Measurements from ENCODE around the gene NDUFB2.
"Not testable (repeated sequence)": the region's sequence is repeated elsewhere in the genome, so short reads cannot be mapped to it uniquely, and the experiment has no call there.

Gene NDUFB2

GRCh38 chr7:140691376-140692045, 5.0 kb upstream of the NDUFB2 start:
- no peak for DNase-seq

GRCh38 chr7:140693849-140694248, 2.7 kb upstream of the NDUFB2 start:
- not testable (repeated sequence) for DNase-seq

- DNase-seq = no peak
Measured at GRCh38 chr7:140694592-140694991, 1.9 kb upstream of the NDUFB2 start.

DNA sequence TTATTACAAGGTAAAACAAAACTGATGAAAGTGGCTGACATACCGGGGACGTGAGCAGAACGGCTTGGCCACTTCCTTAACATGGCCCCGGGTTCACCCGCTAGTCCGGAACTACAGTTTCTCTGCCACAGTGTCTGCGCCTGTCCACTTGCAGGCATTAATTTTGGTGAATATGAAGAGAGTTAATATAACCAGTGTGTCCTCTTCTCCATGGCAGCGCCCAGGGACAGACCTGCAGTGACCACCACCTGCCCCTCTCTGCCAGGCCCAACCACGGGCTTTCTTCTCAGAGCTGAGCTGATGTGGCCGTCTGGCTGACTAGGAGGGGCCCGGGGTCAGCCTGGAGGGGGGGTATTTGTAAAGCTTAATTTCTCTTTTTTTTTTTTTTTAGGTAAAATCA, 1.1 kb upstream of the NDUFB2 start:
- DNase-seq = no peak

DNA sequence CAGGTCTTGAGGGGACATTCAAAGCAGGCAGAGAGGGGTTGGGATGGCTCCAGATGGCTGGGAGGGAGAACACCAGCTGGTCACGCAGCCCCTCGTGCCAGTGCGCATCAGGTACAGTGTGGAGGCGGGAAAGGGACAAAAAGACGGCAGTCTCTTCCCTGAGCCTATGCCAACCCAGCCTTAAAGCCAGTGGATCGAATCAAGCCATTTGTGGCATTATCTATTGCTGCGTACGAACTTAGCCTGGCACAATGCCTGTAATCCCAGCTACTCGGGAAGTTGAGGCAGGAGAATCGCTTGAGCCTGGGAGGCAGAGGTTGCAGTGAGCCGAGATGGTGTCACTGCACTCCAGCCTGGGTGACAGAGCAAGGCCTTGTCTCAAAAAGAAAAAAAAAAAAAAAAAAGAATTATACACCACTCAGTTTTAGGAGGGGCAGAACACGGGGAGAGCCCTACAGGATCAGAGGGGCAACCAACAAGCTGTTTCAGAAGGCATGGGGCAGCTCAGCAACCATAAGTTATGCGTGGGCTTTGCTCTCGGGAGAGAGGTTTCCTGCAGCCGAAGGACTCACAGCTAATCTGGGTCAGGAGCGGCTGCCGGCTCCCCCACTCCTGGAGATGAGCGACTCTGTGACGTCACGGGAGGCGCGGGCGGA, 356 bp upstream of the NDUFB2 start:
- peak; percentile 94 for DNase-seq

DNA sequence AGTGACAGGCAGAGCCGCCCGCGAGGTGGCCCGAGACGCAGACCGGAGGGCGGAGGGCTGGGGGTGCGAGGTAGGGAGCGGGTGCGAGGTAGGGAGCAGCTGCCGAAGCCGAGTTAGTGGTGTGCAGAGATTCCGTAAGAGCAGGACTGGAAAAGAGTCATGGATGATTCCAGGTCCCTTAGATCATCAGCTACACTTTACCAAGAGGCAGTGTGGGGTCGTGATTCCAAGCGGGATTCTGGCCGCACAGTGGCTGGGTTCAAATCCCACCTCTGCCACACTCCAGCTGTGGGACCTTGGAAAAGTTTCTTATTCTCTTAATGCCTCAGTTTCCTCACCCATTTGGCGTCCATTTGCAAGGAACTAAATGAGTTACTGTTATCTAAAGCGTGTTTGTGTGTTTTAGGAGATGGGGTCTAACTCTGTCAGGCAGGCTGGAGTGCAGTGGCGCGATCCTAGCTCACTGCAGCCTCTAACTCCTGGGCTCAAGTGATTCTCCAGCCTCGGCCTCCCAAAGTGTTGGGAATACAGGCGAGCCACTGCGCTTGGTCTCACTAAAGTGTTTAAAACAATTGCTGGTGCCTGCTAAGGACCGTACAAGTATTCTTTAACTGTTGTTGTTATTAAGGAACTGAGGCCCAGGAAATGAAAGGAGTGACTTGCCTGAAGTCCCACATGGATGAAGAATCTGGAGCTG, 1.1 kb downstream of the NDUFB2 start:
- no peak for DNase-seq

DNA sequence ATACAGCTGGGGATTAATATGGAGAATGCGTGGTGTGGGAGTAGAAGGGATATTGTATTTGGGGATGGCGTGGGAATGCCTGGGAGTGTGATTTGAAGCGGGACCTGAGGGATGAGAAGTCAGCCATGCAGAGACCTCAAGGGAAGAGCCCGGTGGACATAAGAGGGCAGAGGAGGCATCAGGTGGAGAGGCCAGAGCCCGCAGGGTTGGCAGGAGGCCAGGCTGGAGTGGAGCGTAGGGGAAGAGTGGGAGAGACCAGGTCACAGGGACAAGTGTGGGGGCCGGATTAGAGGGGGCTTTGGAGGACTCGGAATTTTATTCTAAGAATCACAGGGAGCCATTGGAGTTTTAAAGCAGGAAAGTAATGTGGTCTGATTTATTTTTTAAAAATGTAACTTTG, 2.0 kb downstream of the NDUFB2 start:
- no peak for DNase-seq

DNA sequence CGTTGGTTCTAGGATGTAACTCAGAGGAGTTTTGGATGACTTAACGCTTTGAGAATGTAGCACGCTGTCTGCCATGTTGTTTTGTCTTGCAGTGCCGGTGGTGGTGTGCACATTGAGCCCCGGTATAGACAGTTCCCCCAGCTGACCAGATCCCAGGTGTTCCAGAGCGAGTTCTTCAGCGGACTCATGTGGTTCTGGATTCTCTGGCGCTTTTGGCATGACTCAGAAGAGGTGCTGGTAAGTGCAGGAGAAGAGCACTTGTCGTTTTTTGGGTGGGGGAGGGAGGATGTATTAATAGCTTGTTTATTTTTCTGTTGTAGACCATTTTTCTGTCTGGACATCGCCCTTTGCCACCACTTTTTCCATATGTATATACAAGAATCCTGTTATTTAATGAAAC, 6.3 kb downstream of the NDUFB2 start:
- no peak for DNase-seq

DNA sequence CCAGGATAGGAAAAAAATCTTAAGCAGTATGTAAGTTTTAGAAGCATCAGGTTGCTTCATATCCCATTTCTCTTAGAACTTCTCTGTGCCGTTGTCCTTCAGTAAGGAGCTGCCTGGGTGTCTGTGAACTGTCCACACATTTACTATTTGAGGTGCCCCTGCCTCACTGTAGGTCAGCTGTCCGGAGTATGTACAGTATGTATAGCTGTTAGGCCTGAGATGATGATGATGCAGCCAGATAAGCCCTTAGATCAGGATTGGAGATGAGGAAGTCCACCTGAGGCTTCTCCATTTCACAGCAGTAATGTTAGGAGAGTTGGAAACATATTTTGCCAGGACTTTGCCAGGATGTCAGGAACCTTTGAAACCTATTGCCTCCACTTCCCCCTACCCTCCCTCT, 7.7 kb downstream of the NDUFB2 start:
- DNase-seq = no peak

DNA sequence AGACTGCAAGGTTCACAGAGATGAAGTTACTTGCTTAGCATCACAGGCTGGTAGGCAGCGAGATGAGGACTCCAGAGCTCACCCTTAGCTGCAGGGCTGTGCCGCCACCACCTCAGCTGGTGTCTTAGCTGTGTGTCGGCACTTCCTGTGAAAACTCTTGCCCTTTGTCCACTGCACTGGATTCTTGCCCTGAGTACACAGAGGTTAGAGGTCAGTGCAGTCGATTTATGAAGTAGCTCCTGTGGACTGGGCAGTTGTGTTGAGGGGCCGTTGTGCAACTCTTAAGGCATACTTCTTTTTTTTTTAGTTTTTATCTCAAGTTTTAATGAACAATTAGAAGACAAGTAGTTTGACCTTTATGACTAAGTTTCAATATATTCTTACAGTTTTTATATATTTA, 10.6 kb downstream of the NDUFB2 start:
- DNase-seq = no peak

DNA sequence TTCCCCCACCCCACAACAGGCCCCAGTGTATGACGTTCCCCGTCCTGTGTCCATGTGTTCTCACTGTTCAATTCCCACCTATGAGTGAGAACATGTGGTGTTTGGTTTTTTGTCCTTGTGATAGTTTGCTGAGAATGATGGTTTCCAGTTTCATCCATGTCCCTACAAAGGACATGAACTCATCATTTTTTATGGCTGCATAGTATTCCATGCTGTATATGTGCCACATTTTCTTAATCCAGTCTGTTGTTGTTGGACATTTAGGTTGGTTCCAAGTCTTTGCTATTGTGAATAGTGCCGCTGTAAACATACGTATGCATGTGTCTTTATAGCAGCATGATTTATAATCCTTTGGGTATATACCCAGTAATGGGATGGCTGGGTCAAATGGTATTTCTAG, 12.3 kb downstream of the NDUFB2 start:
- DNase-seq = not testable (repeated sequence)

- DNase-seq = not testable (repeated sequence)
Measured at GRCh38 chr7:140712392-140712791, 15.9 kb downstream of the NDUFB2 start.

DNA sequence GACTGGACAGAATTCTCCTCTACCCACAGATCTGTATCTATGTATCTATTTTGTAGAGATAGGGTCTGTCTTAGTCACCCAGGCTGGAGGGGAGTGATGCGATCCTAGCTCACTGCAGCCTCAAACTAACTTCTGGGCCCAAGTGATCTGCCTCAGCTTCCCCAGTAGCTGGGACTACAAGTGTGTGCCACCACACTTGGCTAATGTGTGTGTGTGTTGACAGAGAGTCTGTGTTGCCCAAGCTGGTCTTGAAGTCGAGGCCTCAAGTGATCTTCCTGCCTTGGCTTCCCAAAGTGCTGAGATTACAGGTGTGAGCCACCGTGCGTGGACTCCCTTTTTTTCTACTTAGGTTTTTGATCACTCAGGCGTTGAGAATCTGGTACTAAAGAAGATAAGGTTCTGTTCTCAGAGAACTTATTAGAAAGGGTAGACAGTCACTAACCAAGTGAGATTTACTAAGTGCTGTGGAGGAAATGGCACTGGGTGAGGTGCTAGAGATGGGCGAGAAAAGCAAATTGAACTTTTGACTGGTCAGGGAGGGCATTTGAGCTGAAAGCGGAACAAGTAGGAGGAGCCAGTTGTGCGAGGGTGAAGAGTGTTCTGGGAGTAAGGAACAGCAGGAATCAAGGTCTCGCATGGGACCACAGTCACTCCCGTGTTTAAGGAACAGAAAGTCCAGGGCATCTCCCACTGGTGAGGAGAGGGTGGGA, 18.0 kb downstream of the NDUFB2 start:
- DNase-seq = no peak

DNA sequence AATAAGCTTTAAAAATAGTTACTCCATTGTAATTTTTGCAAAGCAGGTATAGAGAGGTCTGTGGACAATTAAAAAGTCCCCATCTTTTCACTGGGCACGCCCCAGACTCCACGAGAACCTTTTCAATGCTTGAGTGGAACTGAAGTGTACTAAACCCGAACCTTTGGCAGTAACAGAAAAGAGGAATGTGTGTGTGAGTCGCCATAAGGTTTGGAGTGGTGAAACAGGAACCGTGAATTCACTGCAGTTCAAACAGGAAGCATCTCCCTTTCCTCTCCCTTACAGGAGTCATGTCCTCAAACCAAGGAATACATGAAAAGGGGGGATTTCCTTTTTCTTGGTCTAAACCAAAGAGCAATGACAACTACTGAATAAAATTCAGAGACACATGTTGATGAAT, 23.2 kb downstream of the NDUFB2 start:
- DNase-seq = no peak

- no peak for DNase-seq
Measured at GRCh38 chr7:140722254-140722653, 25.7 kb downstream of the NDUFB2 start.

DNA sequence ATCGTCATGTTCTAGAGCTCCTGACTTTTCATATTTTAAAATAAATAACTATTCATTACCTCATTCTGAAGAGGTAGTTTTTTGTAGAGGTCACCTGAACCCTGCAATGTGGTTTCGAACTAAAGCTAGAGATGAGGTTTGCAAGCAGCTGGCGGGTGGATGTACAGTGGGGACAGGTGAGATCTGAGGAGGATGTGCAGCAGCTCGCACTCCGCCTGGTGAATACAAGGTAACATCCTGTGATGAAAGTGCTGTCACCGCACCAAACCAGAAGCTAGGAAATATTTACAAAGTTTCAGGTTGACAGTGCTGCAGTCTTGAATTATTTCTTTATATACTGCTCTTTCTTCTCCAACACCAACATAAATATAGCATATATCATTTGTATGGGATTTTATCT, 26.5 kb downstream of the NDUFB2 start:
- no peak for DNase-seq

GRCh38 chr7:140723574-140723973, 27.1 kb downstream of the NDUFB2 start:
- DNase-seq = no peak

GRCh38 chr7:140724706-140725105, 28.2 kb downstream of the NDUFB2 start:
- DNase-seq = no peak

GRCh38 chr7:140726281-140726680, 29.8 kb downstream of the NDUFB2 start:
- DNase-seq = peak; percentile 17

DNA sequence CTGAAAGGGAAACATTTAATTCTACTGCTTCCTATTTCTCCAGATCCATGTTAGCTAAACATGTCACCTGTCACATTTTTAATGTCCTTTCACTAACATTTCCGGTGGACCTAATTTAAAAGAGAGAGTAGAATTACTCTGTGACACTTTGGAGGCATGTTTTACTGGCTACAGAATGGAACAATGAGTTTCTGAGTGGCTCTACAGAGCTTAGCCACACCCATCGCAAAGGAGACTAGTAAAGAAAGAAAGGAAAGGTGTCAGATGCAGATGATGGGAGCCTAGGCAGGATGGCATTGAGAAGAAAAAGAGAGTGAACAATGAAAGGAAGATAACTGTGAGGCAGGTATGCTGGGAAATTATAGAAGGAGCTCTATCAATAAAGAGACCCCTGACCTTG, 35.9 kb downstream of the NDUFB2 start:
- no peak for DNase-seq

- no peak for DNase-seq
Measured at GRCh38 chr7:140734096-140734495, 37.6 kb downstream of the NDUFB2 start.

GRCh38 chr7:140734729-140735128, 38.2 kb downstream of the NDUFB2 start:
- no peak for DNase-seq

DNA sequence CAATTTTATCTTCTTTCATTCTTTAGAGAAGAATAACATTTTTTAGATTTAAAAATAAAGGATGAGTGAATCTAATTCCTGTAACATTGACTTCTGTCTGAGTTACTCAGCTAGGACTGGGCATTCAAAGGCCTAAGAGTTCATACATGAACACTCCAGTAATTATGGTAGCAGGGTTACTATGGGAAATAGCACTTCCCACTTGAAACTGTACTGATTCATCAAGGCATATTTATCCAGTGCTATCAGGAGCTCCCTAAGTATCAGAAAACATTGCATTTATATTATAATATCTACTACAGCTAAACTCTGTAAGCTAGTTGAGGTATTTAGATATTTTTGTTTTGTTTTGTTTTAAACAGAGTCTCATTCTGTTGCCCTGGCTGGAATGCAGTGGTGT, 41.8 kb downstream of the NDUFB2 start:
- DNase-seq = no peak
